DOHH2 (cell line): ENCODE data around the gene CFAP100.

ENCODE experiments used
- EZH2phosphoT487 ChIP-seq: fragments of 200-600 bp; sonication (generic); IDR thresholded peaks from 2 replicates; pipeline ENCODE4 v1.6.1; 2017; ENCODE audit warnings: borderline replicate concordance, mild to moderate bottlenecking, antibody characterized with exemption, low read length, moderate library complexity, mixed read lengths
- TF ChIP-seq, protein P1 (sequence below): fragments of 200-600 bp; sonication (generic); IDR thresholded peaks from one replicate; pipeline ENCODE4 v1.5.1; 2014; ENCODE audit warnings: antibody characterized with exemption, mild to moderate bottlenecking, low read depth, low read length; ENCODE audit not compliant: poor library complexity, severe bottlenecking

DNA sequence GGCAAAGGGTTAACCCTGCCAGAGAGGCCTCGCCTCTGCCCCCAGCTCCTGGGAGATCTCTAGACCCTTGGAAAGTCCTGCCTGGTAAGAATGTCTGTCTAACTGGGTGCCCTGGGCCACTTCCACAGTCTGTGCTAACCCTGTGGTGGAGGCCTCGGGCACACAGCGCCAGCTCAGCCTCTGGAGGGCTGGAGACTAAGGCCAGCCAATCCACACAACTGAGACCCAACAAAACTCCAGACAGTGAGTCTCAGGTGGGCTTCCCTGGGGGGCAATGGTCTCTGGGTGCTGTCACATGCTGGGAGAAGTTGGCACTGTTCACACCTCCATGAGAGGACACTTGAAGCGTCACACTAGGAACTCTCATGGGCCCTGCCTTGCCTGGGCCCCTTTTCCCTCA is 61.5 kb downstream of the CFAP100 start:
- TF ChIP-seq, protein P1, sequence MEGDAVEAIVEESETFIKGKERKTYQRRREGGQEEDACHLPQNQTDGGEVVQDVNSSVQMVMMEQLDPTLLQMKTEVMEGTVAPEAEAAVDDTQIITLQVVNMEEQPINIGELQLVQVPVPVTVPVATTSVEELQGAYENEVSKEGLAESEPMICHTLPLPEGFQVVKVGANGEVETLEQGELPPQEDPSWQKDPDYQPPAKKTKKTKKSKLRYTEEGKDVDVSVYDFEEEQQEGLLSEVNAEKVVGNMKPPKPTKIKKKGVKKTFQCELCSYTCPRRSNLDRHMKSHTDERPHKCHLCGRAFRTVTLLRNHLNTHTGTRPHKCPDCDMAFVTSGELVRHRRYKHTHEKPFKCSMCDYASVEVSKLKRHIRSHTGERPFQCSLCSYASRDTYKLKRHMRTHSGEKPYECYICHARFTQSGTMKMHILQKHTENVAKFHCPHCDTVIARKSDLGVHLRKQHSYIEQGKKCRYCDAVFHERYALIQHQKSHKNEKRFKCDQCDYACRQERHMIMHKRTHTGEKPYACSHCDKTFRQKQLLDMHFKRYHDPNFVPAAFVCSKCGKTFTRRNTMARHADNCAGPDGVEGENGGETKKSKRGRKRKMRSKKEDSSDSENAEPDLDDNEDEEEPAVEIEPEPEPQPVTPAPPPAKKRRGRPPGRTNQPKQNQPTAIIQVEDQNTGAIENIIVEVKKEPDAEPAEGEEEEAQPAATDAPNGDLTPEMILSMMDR = no peak
- TF ChIP-seq EZH2phosphoT487 = no peak
